GM12878 (cell line): ENCODE data around the gene PODXL2. TPM values are rescaled to one million over a fixed set of nuclear protein-coding genes. Genes with fewer than 3 reads are reported as not detected.

Experiments used
- ATAC-seq: fragments of 200-7000 bp; cut with Tn5 transposase; 3 replicates; pipeline ENCODE4 v1.9.1; 2020; ENCODE audit warnings: mild to moderate bottlenecking, moderate library complexity
- BruUV-seq: library from RNA; stranded (reverse); fragments of 400-500 nt; replicated peaks from 2 replicates; lab custom pipeline; 2021; lab: Mats Ljungman, UMichigan
- CTCF ChIA-PET: fragments of 300-600 bp; sonication (Branson Sonifier 250); formaldehyde crosslinking; extraction: SDS; loops from one replicate; lab custom pipeline; 2021; ENCODE audit warnings: inconsistent platforms; lab: Yijun Ruan, JAX
- POLR2A ChIA-PET: fragments of 350-600 bp; formaldehyde crosslinking; extraction: SDS; loops from one replicate; lab custom pipeline; 2021; ENCODE audit warnings: inconsistent platforms; lab: Charles Lee
- RAD21 ChIA-PET: fragments of 300-600 bp; sonication (Branson Sonifier 250); formaldehyde crosslinking; loops from one replicate; lab custom pipeline; 2023; ENCODE audit warnings: antibody characterized with exemption; ENCODE audit not compliant: unreplicated experiment; lab: Charles Lee
- SMC1A ChIA-PET: fragments of 300-600 bp; sonication (Branson Sonifier 250); formaldehyde crosslinking; loops from one replicate; lab custom pipeline; 2023; ENCODE audit not compliant: unreplicated experiment, uncharacterized antibody; lab: Charles Lee
- DNase-seq: peaks from one replicate; pipeline ENCODE4 v3.0.0-alpha.2; 2011; ENCODE audit warnings: low read depth, low spot score
- FAIRE-seq: peaks from 3 replicates; lab custom pipeline; 2011; peaks lifted over from hg19 to GRCh38; lab: Jason Lieb, UNC
- H2AFZ ChIP-seq: 2 replicates; pipeline ENCODE4 v1.6.0; 2011; ENCODE audit warnings: low read depth, low read length, control low read depth; ENCODE audit not compliant: control insufficient read depth
- H3K27ac ChIP-seq: 2 replicates; pipeline ENCODE4 v1.5.1; 2011; ENCODE audit warnings: control low read depth; ENCODE audit not compliant: control insufficient read depth, insufficient read depth
- H3K27me3 ChIP-seq, 2 experiments: replicated peaks in 1 of 2; 2 replicates each; pipeline versions ENCODE4 v1.6.0 to v1.6.1; 2011; ENCODE audit warnings: low read length in 1 of 2; ENCODE audit not compliant: control insufficient read depth in 2 of 2, insufficient read depth in 2 of 2
- H3K36me3 ChIP-seq, 2 experiments: 2 replicates each; pipeline ENCODE4 v1.5.1; 2011; ENCODE audit warnings: low read length in 1 of 2; ENCODE audit not compliant: control insufficient read depth in 2 of 2, insufficient read depth in 2 of 2
- H3K4me1 ChIP-seq: 2 replicates; pipeline ENCODE4 v1.6.1; 2011; ENCODE audit warnings: mild to moderate bottlenecking, low read length, moderate library complexity, mixed read lengths; ENCODE audit not compliant: control insufficient read depth, insufficient read depth
- H3K4me2 ChIP-seq: 2 replicates; pipeline ENCODE4 v1.6.0; 2011; ENCODE audit warnings: control low read depth; ENCODE audit not compliant: control insufficient read depth, insufficient read depth
- H3K4me3 ChIP-seq: fragments of 200-600 bp; sonication (generic); 2 replicates; pipeline ENCODE4 v1.5.1; 2016
- H3K79me2 ChIP-seq: 2 replicates; pipeline ENCODE4 v1.6.0; 2011; ENCODE audit warnings: low read length; ENCODE audit not compliant: control insufficient read depth, insufficient read depth
- H3K9ac ChIP-seq: 2 replicates; pipeline ENCODE4 v1.8.0; 2011; ENCODE audit warnings: low read length, control low read depth, mixed read lengths; ENCODE audit not compliant: control insufficient read depth, insufficient read depth
- H3K9me3 ChIP-seq: replicated peaks from 3 replicates; pipeline ENCODE4 v1.5.1; 2011; ENCODE audit warnings: mild to moderate bottlenecking, low read length; ENCODE audit not compliant: control insufficient read depth, insufficient read depth
- H4K20me1 ChIP-seq: 2 replicates; pipeline ENCODE4 v1.6.0; 2011; ENCODE audit not compliant: control insufficient read depth, insufficient read depth
- FOS ChIP-seq: IDR thresholded peaks from 3 replicates; pipeline ENCODE4 v1.6.1; 2011; ENCODE audit warnings: borderline replicate concordance; ENCODE audit not compliant: insufficient read length; ENCODE audit errors: extremely low read depth
- WGBS: methylation state at CpG from one replicate; pipeline ENCODE4 v1.1.6; 2016; ENCODE audit warnings: low lambda C conversion rate; ENCODE audit not compliant: insufficient replicate concordance, insufficient coverage; ENCODE audit errors: missing lambda C conversion rate; 5-methylcytosine and 5-hydroxymethylcytosine counted together
- in situ Hi-C: fragments of 300-500 bp; cut with MboI; formaldehyde crosslinking; loops from 9 replicates; pipeline ENCODE4 v1.14.3; 2018; ENCODE audit warnings: mixed read lengths
- intact Hi-C: fragments of 100-400 bp; cut with micrococcal nuclease; formaldehyde crosslinking; loops from one replicate; pipeline ENCODE4 v1.14.2; 2022; ENCODE audit not compliant: unreplicated experiment
- polyA plus RNA-seq, 11 experiments: library from polyadenylated mRNA; depleted of rRNA in 4 of 11; unstranded in 6 of 11; stranded (reverse) in 5 of 11; fragments of >200 nt; fragmentation: Nextera tagmentation in 4 of 11; fragmentation: Illumina TruSeq in 1 of 11; extraction: Ambion mirVana in 4 of 11; extraction: Trizol in 1 of 11; gene quantifications; 1 replicate in 1 of 11; 2 replicates in 10 of 11; pipeline versions ENCODE4 v1.2.1 to v1.2.3, GENCODE V29; 2011 to 2016; ENCODE audit warnings: inconsistent platforms in 2 of 11, missing spikeins in 2 of 11, low read depth in 1 of 11
- total RNA-seq, 4 experiments: library from RNA; depleted of rRNA in 3 of 4; stranded (reverse); fragments of >200 nt in 3 of 4; fragmentation: Illumina TruSeq in 1 of 4; extraction: Trizol in 1 of 4; gene quantifications; 2 replicates each; pipeline versions ENCODE4 v1.2.1 to v1.2.3, GENCODE V29; 2013 to 2021
- TF ChIP-seq, protein P1 (sequence below), 3 experiments: IDR thresholded peaks in 2 of 3; conservative IDR thresholded peaks in 1 of 3; 2 replicates each; pipeline ENCODE4 v1.5.1; 2011; ENCODE audit warnings: low read depth in 3 of 3, low read length in 3 of 3, mild to moderate bottlenecking in 3 of 3, control low read depth in 2 of 3, moderate library complexity in 2 of 3, inconsistent platforms in 1 of 3, mixed read lengths in 1 of 3; ENCODE audit not compliant: control insufficient read depth in 2 of 3, insufficient read depth in 1 of 3; ENCODE audit errors: extremely low read depth in 1 of 3
- TF ChIP-seq, protein P2 (sequence below): fragments of 450-650 bp; IDR thresholded peaks from 2 replicates; pipeline ENCODE4 v1.6.1; 2017; ENCODE audit warnings: mild to moderate bottlenecking

The PODXL2 gene
- total and polyA plus RNA-seq, 10 of the 15 experiments (the other 5 are each of a cell fraction or from before 2014, with no cell fraction given): 0.03 to 24.4 (median 13.6) TPM; not detected in 2

- Histone ChIP-seq H4K20me1 (no peaks in the 10 kb centered on the region), H2AFZ (no peak overlapping the region), H3K79me2 (peaks cover 30% of the 10 kb centered on the region), H3K4me3 (no peak overlapping the region), H3K4me1 (peaks cover 18% of the 10 kb centered on the region), H3K4me2 (no peak overlapping the region), H3K36me3 (peaks cover under 1 to 8% of the 10 kb centered on the region in 2 experiments; a peak in 3 of 4 replicates), H3K9me3 (no peaks in the 10 kb centered on the region), H3K27me3 (no peaks in the 10 kb centered on the region), H3K9ac (no peak overlapping the region), H3K27ac (no peak overlapping the region)
- BruUV-seq: no TSS peak
- 98% methylated on average over 4 of the region's 4 CpGs for WGBS
- ChIA-PET CTCF (interaction anchor here (1.1 kb wide), 1 partner anchor 20 kb away, joined by 4 read pairs; no protein-coding TSS in a partner anchor), RAD21 (no interaction called here), POLR2A (no interaction called here), SMC1A (no interaction called here)
- FAIRE-seq (no peak), ATAC-seq (no peak), DNase-seq (no peak)
- intact Hi-C loops (loop anchor here (5.0 kb wide), 1 partner anchor 157 kb away; no protein-coding TSS in a partner anchor), in situ Hi-C loops (no loop called here)
- TF ChIP-seq, protein P1, sequence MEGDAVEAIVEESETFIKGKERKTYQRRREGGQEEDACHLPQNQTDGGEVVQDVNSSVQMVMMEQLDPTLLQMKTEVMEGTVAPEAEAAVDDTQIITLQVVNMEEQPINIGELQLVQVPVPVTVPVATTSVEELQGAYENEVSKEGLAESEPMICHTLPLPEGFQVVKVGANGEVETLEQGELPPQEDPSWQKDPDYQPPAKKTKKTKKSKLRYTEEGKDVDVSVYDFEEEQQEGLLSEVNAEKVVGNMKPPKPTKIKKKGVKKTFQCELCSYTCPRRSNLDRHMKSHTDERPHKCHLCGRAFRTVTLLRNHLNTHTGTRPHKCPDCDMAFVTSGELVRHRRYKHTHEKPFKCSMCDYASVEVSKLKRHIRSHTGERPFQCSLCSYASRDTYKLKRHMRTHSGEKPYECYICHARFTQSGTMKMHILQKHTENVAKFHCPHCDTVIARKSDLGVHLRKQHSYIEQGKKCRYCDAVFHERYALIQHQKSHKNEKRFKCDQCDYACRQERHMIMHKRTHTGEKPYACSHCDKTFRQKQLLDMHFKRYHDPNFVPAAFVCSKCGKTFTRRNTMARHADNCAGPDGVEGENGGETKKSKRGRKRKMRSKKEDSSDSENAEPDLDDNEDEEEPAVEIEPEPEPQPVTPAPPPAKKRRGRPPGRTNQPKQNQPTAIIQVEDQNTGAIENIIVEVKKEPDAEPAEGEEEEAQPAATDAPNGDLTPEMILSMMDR (IDR thresholded peaks at IDR 0.05 in 2 of 3, conservative IDR thresholded peaks at IDR 0.05 in 1 of 3; ENCODE audit: control insufficient read depth in 2 of 3, extremely low read depth in 1 of 3, insufficient read depth in 1 of 3, low read depth in 3 of 3, low read length in 3 of 3): no peak
- TF ChIP-seq, protein P2, sequence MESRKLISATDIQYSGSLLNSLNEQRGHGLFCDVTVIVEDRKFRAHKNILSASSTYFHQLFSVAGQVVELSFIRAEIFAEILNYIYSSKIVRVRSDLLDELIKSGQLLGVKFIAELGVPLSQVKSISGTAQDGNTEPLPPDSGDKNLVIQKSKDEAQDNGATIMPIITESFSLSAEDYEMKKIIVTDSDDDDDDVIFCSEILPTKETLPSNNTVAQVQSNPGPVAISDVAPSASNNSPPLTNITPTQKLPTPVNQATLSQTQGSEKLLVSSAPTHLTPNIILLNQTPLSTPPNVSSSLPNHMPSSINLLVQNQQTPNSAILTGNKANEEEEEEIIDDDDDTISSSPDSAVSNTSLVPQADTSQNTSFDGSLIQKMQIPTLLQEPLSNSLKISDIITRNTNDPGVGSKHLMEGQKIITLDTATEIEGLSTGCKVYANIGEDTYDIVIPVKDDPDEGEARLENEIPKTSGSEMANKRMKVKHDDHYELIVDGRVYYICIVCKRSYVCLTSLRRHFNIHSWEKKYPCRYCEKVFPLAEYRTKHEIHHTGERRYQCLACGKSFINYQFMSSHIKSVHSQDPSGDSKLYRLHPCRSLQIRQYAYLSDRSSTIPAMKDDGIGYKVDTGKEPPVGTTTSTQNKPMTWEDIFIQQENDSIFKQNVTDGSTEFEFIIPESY: no peak
- TF ChIP-seq FOS: no peak
Measured at GRCh38 chr3:127595303-127595702, 33.7 kb upstream of the PODXL2 start.
